Stimulated activated CD8-positive, alpha-beta memory T cell treated with anti-CD3 and anti-CD28 coated beads, Interleukin-4, amount 100 ng/mL, for 24 hours (primary cell): ENCODE measurements around the gene C1QTNF8.

Experiments
- DNase-seq: peaks from one replicate; pipeline ENCODE4 v3.0.0-alpha.2; 2020; ENCODE audit warnings: low read depth

Gene C1QTNF8

DNA sequence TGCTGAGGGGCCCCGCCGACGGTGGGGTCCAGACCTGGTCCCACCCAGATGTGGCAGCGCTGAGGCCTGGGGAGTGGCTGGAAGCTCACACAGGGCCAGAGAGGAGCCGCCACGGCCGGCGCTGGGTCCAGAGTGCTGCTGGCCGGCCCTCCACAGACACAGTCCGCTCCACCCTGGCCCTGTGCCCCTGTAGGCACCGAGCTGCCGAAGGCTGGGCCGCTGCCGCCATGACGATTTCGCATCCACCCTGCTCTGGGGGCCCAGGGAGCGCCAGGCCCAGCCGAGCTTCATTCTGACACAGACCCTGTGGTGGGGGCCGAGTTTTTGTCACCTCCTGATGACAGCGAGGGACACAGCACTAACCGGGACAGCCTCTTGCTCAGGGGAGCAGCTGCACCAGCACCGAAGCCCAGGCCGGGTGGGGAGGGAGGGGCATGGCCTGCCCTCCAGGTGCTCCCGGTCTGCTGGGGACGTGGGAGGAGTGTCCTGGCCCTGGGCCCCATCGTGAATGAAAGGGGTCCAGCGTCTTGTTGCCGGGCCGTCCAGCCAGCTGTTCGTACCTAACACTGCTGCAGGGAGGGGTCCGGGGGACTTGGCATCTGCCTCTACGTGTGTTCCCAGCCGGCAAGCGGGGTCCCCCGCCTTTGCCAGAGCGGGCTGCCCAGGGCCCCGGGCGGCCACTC is 50.6 kb downstream of the C1QTNF8 start:
- DNase-seq = no peak

DNA sequence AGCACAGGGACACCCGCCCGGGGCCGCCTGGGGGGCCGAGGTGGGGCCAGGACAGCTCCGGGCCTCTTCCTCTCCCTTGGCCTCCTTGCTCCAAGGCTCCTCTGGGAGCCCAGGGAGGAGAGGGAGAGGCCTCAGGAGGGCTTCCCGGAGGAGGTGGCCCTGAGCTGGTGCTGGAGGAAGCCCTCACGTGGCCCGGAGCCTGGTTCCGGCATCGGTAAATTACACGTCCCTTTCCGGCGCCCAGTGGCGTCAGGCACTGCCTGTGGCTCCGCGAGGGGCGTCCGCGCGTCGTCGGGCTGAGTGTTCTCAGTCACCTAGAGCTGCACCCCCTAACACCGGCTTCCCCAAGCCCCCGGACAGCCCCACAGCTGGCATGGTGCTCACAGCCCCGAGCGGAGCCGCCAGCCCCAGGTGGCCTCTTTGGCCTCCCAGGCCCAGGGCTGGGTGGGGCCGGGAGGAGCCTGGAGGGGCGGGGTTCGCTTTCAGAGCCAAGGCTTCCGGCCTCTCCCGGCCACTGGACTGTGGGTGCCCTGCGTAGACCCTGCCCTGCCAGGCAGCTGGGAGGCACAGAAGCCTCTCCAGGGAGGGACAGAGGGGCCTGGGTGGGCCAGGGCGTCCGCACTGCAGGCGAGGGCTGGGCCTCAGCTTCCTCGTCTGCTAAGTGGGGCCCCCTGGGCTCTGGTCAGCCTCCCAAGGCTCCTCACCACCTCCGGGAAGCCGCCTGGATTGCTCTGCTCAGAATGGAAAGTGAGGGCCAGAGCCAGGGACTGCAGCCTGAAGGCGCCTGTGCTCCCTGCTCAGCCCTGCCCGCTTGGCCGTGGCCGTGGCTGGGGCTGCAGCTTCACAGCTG is 51.4 kb downstream of the C1QTNF8 start:
- DNase-seq = no peak

DNA sequence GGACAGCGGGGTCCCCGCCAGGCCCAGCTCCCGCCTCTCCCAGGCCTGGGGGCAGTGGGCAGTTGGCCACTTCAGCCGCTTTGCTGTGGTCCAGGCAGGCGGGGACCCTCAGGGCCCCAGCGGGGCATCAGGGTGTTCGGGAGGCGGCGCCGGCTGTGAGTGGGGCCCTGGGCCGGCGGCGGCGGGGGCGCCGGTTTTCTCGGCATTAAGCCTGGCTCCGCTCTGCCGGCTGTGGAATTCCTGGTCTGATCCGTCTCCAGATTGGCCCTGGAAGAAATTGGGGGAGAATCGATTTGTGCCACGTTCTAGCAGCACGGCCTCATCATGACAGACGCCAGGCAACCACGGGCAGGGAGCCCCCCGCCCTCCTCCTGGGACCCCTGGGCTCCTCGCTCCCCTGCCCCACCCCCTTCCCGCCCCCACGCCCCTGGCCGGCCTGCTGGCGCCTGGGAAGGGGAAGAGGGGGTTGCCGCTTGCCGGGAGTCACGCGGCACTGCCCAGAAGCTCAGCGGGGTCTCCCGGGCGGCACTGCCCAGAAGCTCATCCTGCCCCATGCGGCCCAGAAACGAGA is 52.1 kb downstream of the C1QTNF8 start:
- no peak for DNase-seq

DNA sequence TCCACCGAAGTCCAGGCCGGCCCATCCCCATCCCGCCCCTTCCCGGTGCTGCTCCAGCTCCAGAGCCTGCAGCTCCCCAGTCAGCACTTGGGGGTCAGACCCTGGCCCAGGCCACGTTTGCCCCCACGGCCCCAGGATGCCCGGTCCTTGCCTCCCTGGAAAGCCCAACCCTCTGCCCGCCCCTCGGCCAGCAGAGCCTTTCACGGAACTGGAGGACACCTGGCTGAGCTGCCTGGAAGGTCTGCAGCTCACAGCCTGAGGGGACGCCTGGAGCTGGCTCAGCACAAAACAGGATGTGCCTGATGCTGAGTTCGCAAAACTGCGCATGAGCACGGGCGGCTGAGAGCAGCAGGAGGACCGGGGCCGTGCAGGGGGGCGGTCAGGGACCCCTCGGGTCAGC is 53.2 kb downstream of the C1QTNF8 start:
- no peak for DNase-seq

GRCh38 chr16:1042049-1042744 is 53.8 kb downstream of the C1QTNF8 start:
- DNase-seq = no peak

GRCh38 chr16:1040346-1040745 is 55.7 kb downstream of the C1QTNF8 start:
- no peak for DNase-seq

DNA sequence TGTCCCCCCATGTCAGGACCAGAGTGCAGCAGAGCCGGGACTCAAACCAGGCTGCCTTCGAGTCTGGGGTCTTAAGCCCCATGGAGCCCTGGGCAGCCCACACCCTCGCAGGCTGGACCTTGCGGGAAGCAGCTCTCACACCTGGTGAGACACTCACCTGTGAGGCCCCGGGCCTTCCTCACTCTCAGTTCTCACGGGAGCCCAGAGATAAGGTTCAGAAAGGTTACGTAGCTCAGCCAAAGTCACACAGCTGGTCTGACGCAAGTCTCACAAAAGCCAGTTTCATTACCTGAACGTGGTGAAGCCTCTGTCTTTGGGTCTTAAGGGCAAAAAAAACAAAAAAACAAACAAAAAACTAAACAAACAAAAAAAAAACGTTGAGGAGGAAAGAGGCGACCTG is 56.3 kb downstream of the C1QTNF8 start:
- DNase-seq = no peak

- DNase-seq = no peak
Observed at GRCh38 chr16:1038932-1039331, 57.1 kb downstream of the C1QTNF8 start.
